ENCODE data around the gene TAGLN. TPM values are rescaled to one million over a fixed set of nuclear protein-coding genes. Genes with fewer than 3 reads are reported as not detected.

The TAGLN gene
- polyA plus RNA-seq (2012; ENCODE audit: insufficient read depth, insufficient read length, low read depth) = 10.2 TPM

DNA sequence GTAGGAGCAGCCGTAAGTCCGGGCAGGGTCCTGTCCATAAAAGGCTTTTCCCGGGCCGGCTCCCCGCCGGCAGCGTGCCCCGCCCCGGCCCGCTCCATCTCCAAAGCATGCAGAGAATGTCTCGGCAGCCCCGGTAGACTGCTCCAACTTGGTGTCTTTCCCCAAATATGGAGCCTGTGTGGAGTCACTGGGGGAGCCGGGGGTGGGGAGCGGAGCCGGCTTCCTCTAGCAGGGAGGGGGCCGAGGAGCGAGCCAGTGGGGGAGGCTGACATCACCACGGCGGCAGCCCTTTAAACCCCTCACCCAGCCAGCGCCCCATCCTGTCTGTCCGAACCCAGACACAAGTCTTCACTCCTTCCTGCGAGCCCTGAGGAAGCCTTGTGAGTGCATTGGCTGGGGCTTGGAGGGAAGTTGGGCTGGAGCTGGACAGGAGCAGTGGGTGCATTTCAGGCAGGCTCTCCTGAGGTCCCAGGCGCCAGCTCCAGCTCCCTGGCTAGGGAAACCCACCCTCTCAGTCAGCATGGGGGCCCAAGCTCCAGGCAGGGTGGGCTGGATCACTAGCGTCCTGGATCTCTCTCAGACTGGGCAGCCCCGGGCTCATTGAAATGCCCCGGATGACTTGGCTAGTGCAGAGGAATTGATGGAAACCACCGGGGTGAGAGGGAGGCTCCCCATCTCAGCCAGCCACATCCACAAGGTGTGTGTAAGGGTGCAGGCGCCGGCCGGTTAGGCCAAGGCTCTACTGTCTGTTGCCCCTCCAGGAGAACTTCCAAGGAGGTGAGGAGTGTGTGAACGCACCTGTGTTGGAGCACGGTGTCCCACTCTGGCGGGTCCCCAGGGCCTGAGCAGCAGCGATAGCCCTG is at the start of gene TAGLN:
Gene TAGLN (plus strand): TSS at position 318 of the 863 bp plus-strand sequence. CDS start 3,644 bp downstream, outside the sequence.
- no peak for DNase-seq
- TF ChIP-seq, protein P1, sequence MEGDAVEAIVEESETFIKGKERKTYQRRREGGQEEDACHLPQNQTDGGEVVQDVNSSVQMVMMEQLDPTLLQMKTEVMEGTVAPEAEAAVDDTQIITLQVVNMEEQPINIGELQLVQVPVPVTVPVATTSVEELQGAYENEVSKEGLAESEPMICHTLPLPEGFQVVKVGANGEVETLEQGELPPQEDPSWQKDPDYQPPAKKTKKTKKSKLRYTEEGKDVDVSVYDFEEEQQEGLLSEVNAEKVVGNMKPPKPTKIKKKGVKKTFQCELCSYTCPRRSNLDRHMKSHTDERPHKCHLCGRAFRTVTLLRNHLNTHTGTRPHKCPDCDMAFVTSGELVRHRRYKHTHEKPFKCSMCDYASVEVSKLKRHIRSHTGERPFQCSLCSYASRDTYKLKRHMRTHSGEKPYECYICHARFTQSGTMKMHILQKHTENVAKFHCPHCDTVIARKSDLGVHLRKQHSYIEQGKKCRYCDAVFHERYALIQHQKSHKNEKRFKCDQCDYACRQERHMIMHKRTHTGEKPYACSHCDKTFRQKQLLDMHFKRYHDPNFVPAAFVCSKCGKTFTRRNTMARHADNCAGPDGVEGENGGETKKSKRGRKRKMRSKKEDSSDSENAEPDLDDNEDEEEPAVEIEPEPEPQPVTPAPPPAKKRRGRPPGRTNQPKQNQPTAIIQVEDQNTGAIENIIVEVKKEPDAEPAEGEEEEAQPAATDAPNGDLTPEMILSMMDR (IDR thresholded peaks at IDR 0.05; ENCODE audit: low read depth, low read length) = no peak
- Histone ChIP-seq H3K27me3 (no peaks in the 10 kb centered on the region), H3K4me3 (ENCODE audit: low read depth, low read length) (no peak within 1 kb of the TSS), H3K36me3 (no peaks in the 10 kb centered on the region; the same call in 1 of the 2 replicates), H3K9me3 (no peaks in the 10 kb centered on the region), H3K4me1 (no peaks in the 10 kb centered on the region)

DNA sequence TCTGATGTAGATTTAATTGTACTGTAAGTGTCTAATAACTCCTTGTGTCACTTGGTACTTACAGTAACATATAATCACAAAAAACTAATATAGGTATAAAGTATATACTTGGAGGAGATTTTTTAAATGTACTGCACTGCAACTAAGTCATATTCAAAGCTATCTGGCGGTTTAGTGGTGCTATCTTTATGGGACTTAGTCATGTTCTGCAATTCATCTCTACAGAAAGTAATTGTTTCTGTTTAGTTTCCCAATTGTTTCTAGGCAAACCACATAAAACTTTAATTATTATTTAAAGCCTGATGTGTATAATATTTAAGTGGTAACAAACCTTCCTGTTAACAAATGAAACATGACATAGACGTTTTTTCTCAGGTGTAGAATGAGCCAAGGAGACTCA is 47.1 kb upstream of the TAGLN start:
- TF ChIP-seq, protein P1 (IDR thresholded peaks at IDR 0.05; ENCODE audit: low read depth, low read length) = no peak
- no peaks in the 10 kb centered on the region for H3K4me1 ChIP-seq
- no peak for DNase-seq
- H3K27me3 ChIP-seq = no peaks in the 10 kb centered on the region
- H3K9me3 ChIP-seq = no peaks in the 10 kb centered on the region
- no peak overlapping the region for H3K4me3 ChIP-seq (ENCODE audit: low read depth, low read length)
- peaks cover 51% of the 10 kb centered on the region for H3K36me3 ChIP-seq

DNA sequence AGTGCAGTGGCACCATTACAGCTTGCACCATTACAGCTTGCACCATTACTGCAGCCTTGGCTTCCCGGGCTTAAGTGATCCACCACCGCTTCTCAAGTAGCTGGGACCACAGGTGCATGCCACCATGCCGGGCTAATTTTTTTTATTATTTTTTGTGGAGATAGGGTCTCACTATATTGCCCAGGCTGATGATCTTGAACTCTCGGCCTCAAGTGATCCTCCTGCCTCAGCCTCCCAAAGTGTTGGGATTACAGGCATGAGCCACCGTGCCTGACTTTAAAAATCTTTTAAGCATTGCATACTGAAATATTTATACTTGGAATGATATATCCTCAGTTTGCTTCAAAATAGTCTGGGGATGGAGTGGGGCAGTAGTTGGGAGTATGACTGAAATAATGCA is 44.7 kb upstream of the TAGLN start:
- no peaks in the 10 kb centered on the region for H3K4me1 ChIP-seq
- DNase-seq = no peak
- H3K9me3 ChIP-seq = no peaks in the 10 kb centered on the region
- TF ChIP-seq, protein P1 (IDR thresholded peaks at IDR 0.05; ENCODE audit: low read depth, low read length) = no peak
- H3K4me3 ChIP-seq (ENCODE audit: low read depth, low read length) = no peak overlapping the region
- H3K27me3 ChIP-seq = no peaks in the 10 kb centered on the region
- peaks cover 55% of the 10 kb centered on the region for H3K36me3 ChIP-seq

DNA sequence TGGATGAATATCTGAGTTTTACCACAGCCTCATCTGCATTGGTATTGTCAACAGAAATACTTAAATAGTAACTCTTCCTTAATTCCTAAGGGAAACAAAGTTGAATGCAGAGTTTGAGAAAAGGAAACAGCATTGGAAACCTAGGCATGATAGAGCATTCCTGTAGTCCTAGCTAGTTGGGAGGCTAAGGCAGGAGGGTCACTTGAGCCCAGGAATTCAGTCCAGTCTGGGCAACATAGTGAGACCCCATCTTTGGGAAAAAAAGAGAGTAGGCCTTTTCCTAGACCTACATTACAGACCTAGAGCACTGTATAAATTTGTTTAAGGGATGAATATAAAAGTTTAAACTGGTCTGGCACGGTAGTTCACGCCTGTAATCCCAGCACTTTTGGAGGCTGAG is 41.7 kb upstream of the TAGLN start:
- Histone ChIP-seq H3K36me3 (peaks cover 76% of the 10 kb centered on the region), H3K4me3 (ENCODE audit: low read depth, low read length) (no peak overlapping the region), H3K27me3 (no peaks in the 10 kb centered on the region), H3K9me3 (no peaks in the 10 kb centered on the region), H3K4me1 (no peaks in the 10 kb centered on the region)
- DNase-seq = no peak
- TF ChIP-seq, protein P1 (IDR thresholded peaks at IDR 0.05; ENCODE audit: low read depth, low read length) = no peak

DNA sequence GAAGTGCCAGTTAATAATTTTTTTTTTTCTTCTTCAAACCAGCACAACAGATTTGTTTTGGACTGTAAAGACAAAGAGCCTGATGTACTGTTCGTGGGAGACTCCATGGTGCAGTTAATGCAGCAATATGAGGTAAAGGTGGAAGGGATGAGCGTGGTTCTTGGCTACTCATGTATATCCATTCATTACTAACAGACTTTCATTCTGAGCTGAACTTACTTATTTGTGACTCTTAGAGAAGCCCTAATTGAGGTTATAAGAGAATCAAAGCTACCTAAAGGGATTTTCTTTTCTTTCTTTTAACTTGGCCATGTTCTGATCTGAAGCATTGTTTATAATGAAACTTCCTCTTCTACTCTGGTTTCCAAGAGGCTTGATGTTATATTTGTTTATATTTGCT is 39.3 kb upstream of the TAGLN start:
- no peak for DNase-seq
- Histone ChIP-seq H3K36me3 (peaks cover 84% of the 10 kb centered on the region), H3K4me1 (no peaks in the 10 kb centered on the region), H3K27me3 (no peaks in the 10 kb centered on the region), H3K4me3 (ENCODE audit: low read depth, low read length) (no peak overlapping the region), H3K9me3 (no peaks in the 10 kb centered on the region)
- TF ChIP-seq, protein P1 (IDR thresholded peaks at IDR 0.05; ENCODE audit: low read depth, low read length) = no peak

DNA sequence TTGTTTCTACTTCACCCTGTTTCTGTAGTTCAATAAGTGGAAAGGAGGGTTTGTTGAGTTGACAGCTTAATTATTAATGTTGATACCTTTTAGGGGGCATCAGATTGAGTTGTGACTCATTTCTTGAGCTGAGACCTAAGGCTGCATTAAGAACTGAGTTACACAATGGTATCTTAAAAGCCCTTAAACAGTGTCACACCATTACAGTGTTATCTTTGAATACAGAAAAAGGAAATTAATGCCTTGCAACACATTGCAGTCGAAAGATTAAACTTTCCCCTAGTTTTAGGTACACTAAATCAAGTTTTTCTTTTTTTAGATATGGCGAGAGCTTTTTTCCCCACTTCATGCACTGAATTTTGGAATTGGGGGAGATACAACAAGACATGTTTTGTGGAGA is 38.3 kb upstream of the TAGLN start:
- Histone ChIP-seq H3K36me3 (peaks cover 85% of the 10 kb centered on the region), H3K9me3 (no peaks in the 10 kb centered on the region), H3K27me3 (no peaks in the 10 kb centered on the region), H3K4me1 (no peaks in the 10 kb centered on the region), H3K4me3 (ENCODE audit: low read depth, low read length) (no peak overlapping the region)
- DNase-seq = no peak
- TF ChIP-seq, protein P1 (IDR thresholded peaks at IDR 0.05; ENCODE audit: low read depth, low read length) = no peak
